GM11168 (cell line): ENCODE data around the gene RAPH1.
"Not testable (repeated sequence)": the region's sequence is repeated elsewhere in the genome, so short reads cannot be mapped to it uniquely, and the experiment has no call there.

Experiments
- in situ Hi-C: fragments of 300-500 bp; cut with MboI; formaldehyde crosslinking; loops from one replicate; pipeline ENCODE4 v1.12.0; 2022; ENCODE audit warnings: low sequenced_read_pairs; ENCODE audit not compliant: unreplicated experiment

Gene RAPH1

GRCh38 chr2:203440671-203441070, 94.4 kb downstream of the RAPH1 start:
- in situ Hi-C loops: loop anchor here (25.0 kb wide), 1 partner anchor 203 kb away; the partner anchor contains the start of gene CYP20A1

GRCh38 chr2:203438528-203438927, 96.6 kb downstream of the RAPH1 start:
- in situ Hi-C loops: loop anchor here (25.0 kb wide), 1 partner anchor 201 kb away; the partner anchor contains the start of gene CYP20A1

GRCh38 chr2:203437511-203437910, 97.6 kb downstream of the RAPH1 start:
- in situ Hi-C loops: loop anchor here (25.0 kb wide), 1 partner anchor 200 kb away; the partner anchor contains the start of gene CYP20A1

- in situ Hi-C loops: loop anchor here (25.0 kb wide), 1 partner anchor 199 kb away; the partner anchor contains the start of gene CYP20A1
Observed at GRCh38 chr2:203436496-203436895, 98.6 kb downstream of the RAPH1 start.

GRCh38 chr2:203432811-203433210, 102.3 kb downstream of the RAPH1 start:
- in situ Hi-C loops: loop anchor here (25.0 kb wide), 1 partner anchor 196 kb away; the partner anchor contains the start of gene CYP20A1

- in situ Hi-C loops: loop anchor here (25.0 kb wide), 1 partner anchor 194 kb away; the partner anchor contains the start of gene CYP20A1
Observed at GRCh38 chr2:203431391-203432185, 103.5 kb downstream of the RAPH1 start.

GRCh38 chr2:203429643-203430042, 105.5 kb downstream of the RAPH1 start:
- in situ Hi-C loops: loop anchor here (25.0 kb wide), 1 partner anchor 192 kb away; the partner anchor contains the start of gene CYP20A1

GRCh38 chr2:203427061-203427460, 108.0 kb downstream of the RAPH1 start:
- in situ Hi-C loops: loop anchor here (25.0 kb wide), 1 partner anchor 190 kb away; the partner anchor contains the start of gene CYP20A1

GRCh38 chr2:203418271-203418670, 116.8 kb downstream of the RAPH1 start:
- in situ Hi-C loops: no loop called here

GRCh38 chr2:203413796-203414195, 121.3 kb downstream of the RAPH1 start:
- in situ Hi-C loops: no loop called here

- in situ Hi-C loops: no loop called here
Observed at GRCh38 chr2:203412546-203413331, 122.4 kb downstream of the RAPH1 start.

- in situ Hi-C loops: no loop called here
Observed at GRCh38 chr2:203407496-203407895, 127.6 kb downstream of the RAPH1 start.

- in situ Hi-C loops: no loop called here
Observed at GRCh38 chr2:203404996-203405395, 130.1 kb downstream of the RAPH1 start.

- in situ Hi-C loops: no loop called here
Observed at GRCh38 chr2:203400805-203401585, 134.1 kb downstream of the RAPH1 start.

GRCh38 chr2:203399031-203399430, 136.1 kb downstream of the RAPH1 start:
- in situ Hi-C loops: no loop called here

- in situ Hi-C loops: no loop called here
Observed at GRCh38 chr2:203396667-203397066, 138.4 kb downstream of the RAPH1 start.

- in situ Hi-C loops: no loop called here
Observed at GRCh38 chr2:203395858-203396257, 139.2 kb downstream of the RAPH1 start.

- in situ Hi-C loops: no loop called here
Observed at GRCh38 chr2:203394519-203395227, 140.4 kb downstream of the RAPH1 start.

GRCh38 chr2:203388153-203388552, 146.9 kb downstream of the RAPH1 start:
- in situ Hi-C loops: not testable (repeated sequence)
